ENCODE results near the gene ETV6.

The ETV6 gene

GRCh38 chr12:11805680-11806079 lies 156.2 kb downstream of the ETV6 start:
- TF ChIP-seq, protein P1, sequence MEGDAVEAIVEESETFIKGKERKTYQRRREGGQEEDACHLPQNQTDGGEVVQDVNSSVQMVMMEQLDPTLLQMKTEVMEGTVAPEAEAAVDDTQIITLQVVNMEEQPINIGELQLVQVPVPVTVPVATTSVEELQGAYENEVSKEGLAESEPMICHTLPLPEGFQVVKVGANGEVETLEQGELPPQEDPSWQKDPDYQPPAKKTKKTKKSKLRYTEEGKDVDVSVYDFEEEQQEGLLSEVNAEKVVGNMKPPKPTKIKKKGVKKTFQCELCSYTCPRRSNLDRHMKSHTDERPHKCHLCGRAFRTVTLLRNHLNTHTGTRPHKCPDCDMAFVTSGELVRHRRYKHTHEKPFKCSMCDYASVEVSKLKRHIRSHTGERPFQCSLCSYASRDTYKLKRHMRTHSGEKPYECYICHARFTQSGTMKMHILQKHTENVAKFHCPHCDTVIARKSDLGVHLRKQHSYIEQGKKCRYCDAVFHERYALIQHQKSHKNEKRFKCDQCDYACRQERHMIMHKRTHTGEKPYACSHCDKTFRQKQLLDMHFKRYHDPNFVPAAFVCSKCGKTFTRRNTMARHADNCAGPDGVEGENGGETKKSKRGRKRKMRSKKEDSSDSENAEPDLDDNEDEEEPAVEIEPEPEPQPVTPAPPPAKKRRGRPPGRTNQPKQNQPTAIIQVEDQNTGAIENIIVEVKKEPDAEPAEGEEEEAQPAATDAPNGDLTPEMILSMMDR (IDR thresholded peaks at IDR 0.05; ENCODE audit: extremely low read depth, missing control alignments) = no peak
- DNase-seq (ENCODE audit: low spot score) = no peak

GRCh38 chr12:11807458-11807857 lies 158.0 kb downstream of the ETV6 start:
- TF ChIP-seq, protein P1 (IDR thresholded peaks at IDR 0.05; ENCODE audit: extremely low read depth, missing control alignments) = no peak
- no peak for DNase-seq (ENCODE audit: low spot score)

DNA sequence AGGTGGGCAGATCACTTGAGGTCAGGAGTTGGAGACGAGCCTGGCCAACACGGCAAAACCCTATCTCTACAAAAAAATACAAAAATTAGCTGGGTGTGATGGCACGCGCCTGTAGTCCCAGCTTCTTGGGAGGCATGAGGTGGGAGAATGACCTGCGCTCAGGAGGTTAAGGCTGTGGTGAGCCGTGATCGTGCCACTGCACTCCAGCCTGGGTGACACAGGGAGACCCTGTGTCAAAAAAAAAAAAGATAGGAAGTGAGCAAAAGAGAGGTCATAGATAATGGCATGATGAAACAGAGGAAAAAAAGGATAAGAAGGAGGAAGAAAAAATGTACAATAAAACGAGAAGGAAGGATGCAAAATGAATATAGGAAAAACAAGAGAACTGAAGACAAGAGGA lies 159.5 kb downstream of the ETV6 start:
- DNase-seq (ENCODE audit: low spot score) = no peak
- TF ChIP-seq, protein P1 (IDR thresholded peaks at IDR 0.05; ENCODE audit: extremely low read depth, missing control alignments) = no peak

DNA sequence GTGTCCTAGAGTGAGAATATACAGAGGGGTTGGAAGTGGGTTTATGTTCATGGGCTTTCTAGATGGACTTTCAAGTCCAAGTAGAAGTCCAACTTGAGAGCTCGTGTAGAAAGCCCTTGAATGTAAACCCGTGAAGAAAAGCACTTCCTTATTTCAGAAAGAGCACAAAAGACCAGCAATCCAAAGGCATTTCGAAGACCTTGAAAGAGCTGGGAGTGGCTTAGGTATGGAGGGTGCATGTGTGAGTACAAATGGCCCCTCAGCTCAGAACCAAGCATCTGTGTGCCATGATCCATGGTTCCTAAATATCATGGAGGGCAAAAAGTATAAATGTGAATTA lies 160.7 kb downstream of the ETV6 start:
- DNase-seq (ENCODE audit: low spot score) = no peak
- TF ChIP-seq, protein P1 (IDR thresholded peaks at IDR 0.05; ENCODE audit: extremely low read depth, missing control alignments) = no peak

DNA sequence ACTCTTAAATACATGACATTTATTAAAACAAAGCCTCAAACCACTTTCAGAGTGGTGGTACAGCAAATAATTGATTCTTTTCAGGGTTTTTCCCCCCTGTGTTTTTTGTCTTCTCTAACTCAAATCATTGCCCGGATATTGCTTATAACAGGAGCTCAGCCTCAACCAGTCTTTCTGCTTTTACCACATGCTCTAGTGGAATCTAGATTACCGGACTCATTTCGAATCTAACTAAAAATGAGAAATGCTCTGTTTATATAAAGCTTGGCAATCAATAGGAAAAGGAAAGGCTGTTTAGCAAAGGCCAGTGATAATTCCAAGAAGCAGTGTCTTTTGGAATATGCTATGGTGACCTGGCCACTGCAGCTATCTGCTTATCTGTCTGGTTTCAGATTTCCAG lies 161.5 kb downstream of the ETV6 start:
- TF ChIP-seq, protein P1 (IDR thresholded peaks at IDR 0.05; ENCODE audit: extremely low read depth, missing control alignments) = no peak
- DNase-seq (ENCODE audit: low spot score) = peak; percentile 34

GRCh38 chr12:11812241-11812585 lies 162.7 kb downstream of the ETV6 start:
- DNase-seq (ENCODE audit: low spot score) = no peak
- TF ChIP-seq, protein P1 (IDR thresholded peaks at IDR 0.05; ENCODE audit: extremely low read depth, missing control alignments) = no peak

DNA sequence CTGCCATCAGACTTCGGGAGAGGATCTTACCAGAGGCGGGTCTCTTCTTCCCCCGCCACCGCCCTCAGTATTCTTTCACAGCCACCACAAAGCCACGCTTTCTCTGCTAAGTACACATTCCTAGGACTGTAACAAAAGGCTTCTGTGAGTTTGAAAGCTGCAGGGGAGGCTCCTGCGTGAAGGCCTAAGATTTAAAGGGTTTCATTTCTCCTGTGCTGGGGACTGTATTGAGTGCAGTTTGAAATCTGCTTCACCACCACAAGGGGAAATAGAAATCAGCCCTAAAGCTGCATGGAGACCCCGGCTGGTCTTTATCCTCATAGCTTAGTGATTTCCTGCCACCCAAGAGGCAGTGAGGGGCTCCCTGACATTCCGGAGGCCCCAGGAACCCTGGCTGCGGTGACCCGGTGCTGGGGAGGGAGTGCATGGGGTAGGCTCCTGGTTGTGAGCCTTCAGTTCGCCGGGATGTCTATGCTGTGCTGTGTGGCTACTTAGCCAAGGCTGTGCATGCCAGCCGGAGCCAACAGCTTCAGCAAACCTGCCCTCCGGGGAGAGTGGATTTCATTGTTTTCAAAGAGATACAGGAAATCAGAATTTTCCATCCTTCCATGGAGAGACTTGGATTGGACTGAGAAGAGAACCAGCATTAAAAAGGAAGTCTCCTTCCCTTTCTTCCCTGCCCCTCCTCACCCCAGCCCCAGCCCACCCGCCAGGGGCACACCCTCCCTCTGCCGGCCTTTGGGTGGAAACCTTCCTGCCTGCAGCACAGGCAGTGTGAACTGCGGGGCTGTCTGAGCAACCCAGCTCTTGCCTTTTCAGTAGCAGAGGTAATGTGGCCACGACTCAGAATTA lies 163.3 kb downstream of the ETV6 start:
- TF ChIP-seq, protein P1 (IDR thresholded peaks at IDR 0.05; ENCODE audit: extremely low read depth, missing control alignments) = no peak
- peak; percentile 44 for DNase-seq (ENCODE audit: low spot score)
